Heart left ventricle (tissue), 16 donors: Measurements from ENCODE around the gene TTC27. TPM values are rescaled to one million over a fixed set of nuclear protein-coding genes. Genes with fewer than 3 reads are reported as not detected.

Source experiments
- ATAC-seq, 4 donors: fragments of 200-7000 bp; cut with Tn5 transposase; one replicate each; pipeline ENCODE4 v1.9.1; 2020 to 2022; ENCODE audit warnings: moderate library complexity in 4 of 4, mild to moderate bottlenecking in 3 of 4, moderate number of reproducible peaks in 1 of 4
- DNase-seq, 5 donors: peaks; one replicate each; pipeline ENCODE4 v3.0.0-alpha.2; 2020
- H3K27ac ChIP-seq, 12 donors: fragments of 200-600 bp; sonication (generic) in 4 of 12; one replicate each; pipeline versions ENCODE4 v1.5.0 to v1.8.0; 2016 to 2022; ENCODE audit warnings: mild to moderate bottlenecking in 2 of 12
- H3K27me3 ChIP-seq, 9 donors: fragments of 200-600 bp; sonication (generic) in 2 of 9; one replicate each; pipeline versions ENCODE4 v1.5.1 to v1.8.0; 2016 to 2022; ENCODE audit warnings: mild to moderate bottlenecking in 3 of 9
- H3K36me3 ChIP-seq, 9 donors: fragments of 200-600 bp; sonication (generic) in 2 of 9; one replicate each; pipeline versions ENCODE4 v1.5.0 to v1.8.0; 2018 to 2022; ENCODE audit warnings: mild to moderate bottlenecking in 2 of 9
- H3K4me1 ChIP-seq, 12 donors: fragments of 200-600 bp; sonication (generic) in 4 of 12; one replicate each; pipeline versions ENCODE4 v1.5.0 to v1.8.0; 2016 to 2022; ENCODE audit warnings: mild to moderate bottlenecking in 3 of 12
- H3K4me3 ChIP-seq, 12 donors: fragments of 200-600 bp; sonication (generic) in 4 of 12; one replicate each; pipeline versions ENCODE4 v1.5.0 to v1.8.0; 2017 to 2022; ENCODE audit warnings: mild to moderate bottlenecking in 9 of 12, moderate library complexity in 4 of 12
- H3K9me3 ChIP-seq, 12 donors: fragments of 200-600 bp; sonication (generic) in 4 of 12; one replicate each; pipeline versions ENCODE4 v1.5.0 to v1.8.0; 2016 to 2022; ENCODE audit warnings: mild to moderate bottlenecking in 1 of 12
- CTCF ChIP-seq, 12 donors: fragments of 200-600 bp; sonication (generic) in 4 of 12; IDR thresholded peaks; one replicate each; pipeline versions ENCODE4 v1.5.0 to v1.8.0; 2018 to 2022; ENCODE audit warnings: antibody characterized with exemption in 12 of 12, mild to moderate bottlenecking in 5 of 12
- POLR2A ChIP-seq, 2 donors: fragments of 450-650 bp; IDR thresholded peaks; one replicate each; pipeline ENCODE4 v1.6.1; 2017; ENCODE audit warnings: antibody characterized with exemption in 2 of 2, mild to moderate bottlenecking in 2 of 2, moderate library complexity in 2 of 2
- WGBS, 4 donors: extraction: QIAGEN DNeasy Blood & Tissue Kit in 2 of 4; methylation state at CpG; one replicate each; pipeline versions ENCODE4 v1.1.5 to v1.1.7; 2013 to 2018; 5-methylcytosine and 5-hydroxymethylcytosine counted together
- intact Hi-C, 10 donors: fragments of 100-400 bp; cut with DNase I; formaldehyde crosslinking; loops; one replicate each; pipeline versions ENCODE4 v1.11.1 to v1.14.2; 2022
- polyA plus RNA-seq, 2 donors: library from polyadenylated mRNA; stranded (reverse); fragments of 200-250 nt; gene quantifications; one replicate each; pipeline ENCODE4 v1.2.3, GENCODE V29; 2013
- total RNA-seq, 9 donors: library from RNA; depleted of rRNA in 2 of 9; stranded (reverse); fragments of >200 nt in 2 of 9; fragmentation: NEBNext Ultra II Directional in 3 of 9; extraction: Animal tissue kit (Norgen Biotek cat#: 25700) in 3 of 9; gene quantifications; one replicate each; pipeline versions ENCODE4 v1.1.0 to v1.2.4, GENCODE V29; 2016 to 2023
- donor health status: ischemic (EF 13 %, LVEDD 7.1; RV severe dilation, severe dysfunction).
- donor health status: healthy with polysubstance abuse.
- donor health status: DM: no; HTN: yes; CAD: no.
- donor health status: DM: no; HTN: no; CAD: no.
- donor health status: ischemic (EF 25% LVEDD 6.9; RV normal size, moderate dysfunction).
- donor health status: ischemic (EF 25% LVEDD 5.7; RV mildly dilated, moderate dysfunction).
- donor health status: healthy.
- donor health status: DM: yes; HTN: yes; CAD: no.
- donor health status: ischemic (EF 35%, LVEDD 5.7; RV mildly dilated, moderate dysfunction).
- donor health status: nonischemic (EF 11% LVEDD 7.7; RV severe dilation, severe dysfunction).
- donor health status: DM: yes; HTN: yes; CAD: no.
- donor health status: PGD.
- donor health status: ischemic (EF 29% LVEDD 5.4; RV normal size, mild dysfunction).
- donor health status: nonischemic (EF 23%, LVEDD 6.1; RV moderate dilation, normal function).

TTC27 gene
- total and polyA plus RNA-seq, 11 donors: 5.2 to 18.1 (median 11.0) TPM

GRCh38 chr2:32647180-32647651, 19.4 kb downstream of the TTC27 start:
- peak in 1 of 5 donors; percentile 32 for DNase-seq
- peak in 2 of 4 donors; percentile 55 to 83 for ATAC-seq
- Histone ChIP-seq H3K27ac (peak overlapping the region in 4 of 12 donors; percentile 11 to 67 (median 44)), H3K4me3 (no peak overlapping the region), H3K27me3 (no peaks in the 10 kb centered on the region), H3K9me3 (no peaks in the 10 kb centered on the region), H3K4me1 (peaks cover 0 to 5% (median 0%) of the 10 kb centered on the region in 12 donors), H3K36me3 (peaks cover 0 to 94% (median 71%) of the 10 kb centered on the region in 9 donors)
- intact Hi-C loops: no loop called here
- no peak for TF ChIP-seq CTCF (IDR thresholded peaks at IDR 0.05)
- TF ChIP-seq POLR2A (IDR thresholded peaks at IDR 0.05): no peak
- WGBS, 4 donors: 73 to 82% (median 80%) methylated on average over 5 of the region's 5 CpGs

GRCh38 chr2:32652555-32653209, 24.8 kb downstream of the TTC27 start:
- H3K27ac ChIP-seq: peak overlapping the region in 1 of 12 donors; percentile 6
- ATAC-seq: no peak
- intact Hi-C loops: no loop called here
- TF ChIP-seq POLR2A (IDR thresholded peaks at IDR 0.05): no peak
- no peak for TF ChIP-seq CTCF (IDR thresholded peaks at IDR 0.05)
- no peaks in the 10 kb centered on the region for H3K9me3 ChIP-seq
- no peak overlapping the region for H3K4me3 ChIP-seq
- DNase-seq: no peak
- WGBS, 4 donors: 67 to 72% (median 69%) methylated on average over 7 of the region's 7 CpGs
- no peaks in the 10 kb centered on the region for H3K27me3 ChIP-seq
- H3K4me1 ChIP-seq: peaks cover 0 to 2% (median 0%) of the 10 kb centered on the region in 12 donors
- H3K36me3 ChIP-seq: peaks cover 0 to 72% (median 59%) of the 10 kb centered on the region in 9 donors

GRCh38 chr2:32656069-32656468, 28.2 kb downstream of the TTC27 start:
- H3K4me3 ChIP-seq: no peak overlapping the region
- no peaks in the 10 kb centered on the region for H3K4me1 ChIP-seq
- WGBS, 4 donors: 87 to 91% (median 91%) methylated on average over 3 of the region's 3 CpGs
- no peaks in the 10 kb centered on the region for H3K27me3 ChIP-seq
- ATAC-seq (no peak), DNase-seq (no peak)
- no peak overlapping the region for H3K27ac ChIP-seq
- TF ChIP-seq CTCF (IDR thresholded peaks at IDR 0.05) (no peak), POLR2A (IDR thresholded peaks at IDR 0.05) (no peak)
- intact Hi-C loops: no loop called here
- peaks cover 0 to 4% (median 0%) of the 10 kb centered on the region in 12 donors for H3K9me3 ChIP-seq
- H3K36me3 ChIP-seq: peaks cover 0 to 57% (median 43%) of the 10 kb centered on the region in 9 donors

GRCh38 chr2:32663864-32664263, 36.0 kb downstream of the TTC27 start:
- no peak for TF ChIP-seq CTCF (IDR thresholded peaks at IDR 0.05)
- TF ChIP-seq POLR2A (IDR thresholded peaks at IDR 0.05): no peak
- H3K27me3 ChIP-seq: no peaks in the 10 kb centered on the region
- peaks cover 0 to 4% (median 0%) of the 10 kb centered on the region in 12 donors for H3K9me3 ChIP-seq
- H3K4me3 ChIP-seq: no peak overlapping the region
- no peaks in the 10 kb centered on the region for H3K4me1 ChIP-seq
- DNase-seq (no peak), ATAC-seq (no peak)
- H3K36me3 ChIP-seq: peaks cover 0 to 44% (median 13%) of the 10 kb centered on the region in 9 donors
- WGBS, 4 donors: 91 to 93% (median 92%) methylated on average over 8 of the region's 8 CpGs
- intact Hi-C loops: no loop called here
- no peak overlapping the region for H3K27ac ChIP-seq
